ENCODE data around the gene PARD3.

The PARD3 gene

GRCh38 chr10:34092891-34093290, 722.2 kb downstream of the PARD3 start:
- H3K27ac ChIP-seq (ENCODE audit: insufficient read depth, low read length, poor library complexity, severe bottlenecking): no peak overlapping the region
- no peak overlapping the region for H3K4me3 ChIP-seq (ENCODE audit: insufficient read depth, low read depth, low read length, poor library complexity, severe bottlenecking)
- H3K9me3 ChIP-seq (ENCODE audit: control insufficient read depth, low read length): no peaks in the 10 kb centered on the region
- H3K27me3 ChIP-seq (replicated peaks; ENCODE audit: control insufficient read depth, insufficient read depth, low read length, poor library complexity, severe bottlenecking): no peaks in the 10 kb centered on the region
- DNase-seq: no peak
- H3K36me3 ChIP-seq (ENCODE audit: control insufficient read depth, insufficient read depth, low read length): no peaks in the 10 kb centered on the region
- no peaks in the 10 kb centered on the region for H3K4me1 ChIP-seq (ENCODE audit: control insufficient read depth, insufficient read depth, low read length, poor library complexity, severe bottlenecking)

GRCh38 chr10:34091635-34092195, 723.4 kb downstream of the PARD3 start:
- Histone ChIP-seq H3K27me3 (replicated peaks; ENCODE audit: control insufficient read depth, insufficient read depth, low read length, poor library complexity, severe bottlenecking) (no peaks in the 10 kb centered on the region), H3K9me3 (ENCODE audit: control insufficient read depth, low read length) (no peaks in the 10 kb centered on the region), H3K4me3 (ENCODE audit: insufficient read depth, low read depth, low read length, poor library complexity, severe bottlenecking) (no peak overlapping the region), H3K27ac (ENCODE audit: insufficient read depth, low read length, poor library complexity, severe bottlenecking) (no peak overlapping the region), H3K36me3 (ENCODE audit: control insufficient read depth, insufficient read depth, low read length) (no peaks in the 10 kb centered on the region), H3K4me1 (ENCODE audit: control insufficient read depth, insufficient read depth, low read length, poor library complexity, severe bottlenecking) (no peaks in the 10 kb centered on the region)
- DNase-seq: no peak

- H3K27ac ChIP-seq (ENCODE audit: insufficient read depth, low read length, poor library complexity, severe bottlenecking): no peak overlapping the region
- no peaks in the 10 kb centered on the region for H3K4me1 ChIP-seq (ENCODE audit: control insufficient read depth, insufficient read depth, low read length, poor library complexity, severe bottlenecking)
- no peaks in the 10 kb centered on the region for H3K27me3 ChIP-seq (replicated peaks; ENCODE audit: control insufficient read depth, insufficient read depth, low read length, poor library complexity, severe bottlenecking)
- no peak for DNase-seq
- H3K4me3 ChIP-seq (ENCODE audit: insufficient read depth, low read depth, low read length, poor library complexity, severe bottlenecking): no peak overlapping the region
- no peaks in the 10 kb centered on the region for H3K36me3 ChIP-seq (ENCODE audit: control insufficient read depth, insufficient read depth, low read length)
- no peaks in the 10 kb centered on the region for H3K9me3 ChIP-seq (ENCODE audit: control insufficient read depth, low read length)
Observed at GRCh38 chr10:34089253-34089652, 725.8 kb downstream of the PARD3 start.

- Histone ChIP-seq H3K27me3 (replicated peaks; ENCODE audit: control insufficient read depth, insufficient read depth, low read length, poor library complexity, severe bottlenecking) (no peaks in the 10 kb centered on the region), H3K4me3 (ENCODE audit: insufficient read depth, low read depth, low read length, poor library complexity, severe bottlenecking) (no peak overlapping the region), H3K27ac (ENCODE audit: insufficient read depth, low read length, poor library complexity, severe bottlenecking) (no peak overlapping the region), H3K36me3 (ENCODE audit: control insufficient read depth, insufficient read depth, low read length) (no peaks in the 10 kb centered on the region), H3K4me1 (ENCODE audit: control insufficient read depth, insufficient read depth, low read length, poor library complexity, severe bottlenecking) (no peaks in the 10 kb centered on the region), H3K9me3 (ENCODE audit: control insufficient read depth, low read length) (no peaks in the 10 kb centered on the region)
- DNase-seq: no peak
Observed at GRCh38 chr10:34088208-34088794, 726.8 kb downstream of the PARD3 start.

- no peak overlapping the region for H3K4me3 ChIP-seq (ENCODE audit: insufficient read depth, low read depth, low read length, poor library complexity, severe bottlenecking)
Observed at GRCh38 chr10:34087095-34087418, 728.0 kb downstream of the PARD3 start.

GRCh38 chr10:34083567-34083966, 731.5 kb downstream of the PARD3 start:
- no peak overlapping the region for H3K4me3 ChIP-seq (ENCODE audit: insufficient read depth, low read depth, low read length, poor library complexity, severe bottlenecking)
- H3K27me3 ChIP-seq (replicated peaks; ENCODE audit: control insufficient read depth, insufficient read depth, low read length, poor library complexity, severe bottlenecking): no peaks in the 10 kb centered on the region
- no peaks in the 10 kb centered on the region for H3K4me1 ChIP-seq (ENCODE audit: control insufficient read depth, insufficient read depth, low read length, poor library complexity, severe bottlenecking)
- H3K9me3 ChIP-seq (ENCODE audit: control insufficient read depth, low read length): no peaks in the 10 kb centered on the region
- H3K27ac ChIP-seq (ENCODE audit: insufficient read depth, low read length, poor library complexity, severe bottlenecking): no peak overlapping the region
- no peak for DNase-seq
- no peaks in the 10 kb centered on the region for H3K36me3 ChIP-seq (ENCODE audit: control insufficient read depth, insufficient read depth, low read length)

More at GRCh38 chr10:34087095-34087418, 728.0 kb downstream of the PARD3 start:
- Histone ChIP-seq H3K4me1 (ENCODE audit: control insufficient read depth, insufficient read depth, low read length, poor library complexity, severe bottlenecking) (no peaks in the 10 kb centered on the region), H3K27ac (ENCODE audit: insufficient read depth, low read length, poor library complexity, severe bottlenecking) (no peak overlapping the region), H3K9me3 (ENCODE audit: control insufficient read depth, low read length) (no peaks in the 10 kb centered on the region), H3K36me3 (ENCODE audit: control insufficient read depth, insufficient read depth, low read length) (no peaks in the 10 kb centered on the region), H3K27me3 (replicated peaks; ENCODE audit: control insufficient read depth, insufficient read depth, low read length, poor library complexity, severe bottlenecking) (no peaks in the 10 kb centered on the region)
- no peak for DNase-seq

GRCh38 chr10:34081948-34082347, 733.1 kb downstream of the PARD3 start:
- Histone ChIP-seq H3K9me3 (ENCODE audit: control insufficient read depth, low read length) (no peaks in the 10 kb centered on the region), H3K27ac (ENCODE audit: insufficient read depth, low read length, poor library complexity, severe bottlenecking) (no peak overlapping the region)
- DNase-seq: no peak

GRCh38 chr10:34081347-34081743, 733.8 kb downstream of the PARD3 start:
- Histone ChIP-seq H3K4me3 (ENCODE audit: insufficient read depth, low read depth, low read length, poor library complexity, severe bottlenecking) (no peak overlapping the region), H3K9me3 (ENCODE audit: control insufficient read depth, low read length) (no peaks in the 10 kb centered on the region), H3K27ac (ENCODE audit: insufficient read depth, low read length, poor library complexity, severe bottlenecking) (no peak overlapping the region), H3K4me1 (ENCODE audit: control insufficient read depth, insufficient read depth, low read length, poor library complexity, severe bottlenecking) (no peaks in the 10 kb centered on the region), H3K27me3 (replicated peaks; ENCODE audit: control insufficient read depth, insufficient read depth, low read length, poor library complexity, severe bottlenecking) (no peaks in the 10 kb centered on the region), H3K36me3 (ENCODE audit: control insufficient read depth, insufficient read depth, low read length) (no peaks in the 10 kb centered on the region)
- no peak for DNase-seq

More at GRCh38 chr10:34081948-34082347, 733.1 kb downstream of the PARD3 start:
- no peaks in the 10 kb centered on the region for H3K27me3 ChIP-seq (replicated peaks; ENCODE audit: control insufficient read depth, insufficient read depth, low read length, poor library complexity, severe bottlenecking)
- no peaks in the 10 kb centered on the region for H3K36me3 ChIP-seq (ENCODE audit: control insufficient read depth, insufficient read depth, low read length)
- H3K4me1 ChIP-seq (ENCODE audit: control insufficient read depth, insufficient read depth, low read length, poor library complexity, severe bottlenecking): no peaks in the 10 kb centered on the region
- no peak overlapping the region for H3K4me3 ChIP-seq (ENCODE audit: insufficient read depth, low read depth, low read length, poor library complexity, severe bottlenecking)

GRCh38 chr10:34080485-34081346, 734.4 kb downstream of the PARD3 start:
- no peaks in the 10 kb centered on the region for H3K4me1 ChIP-seq (ENCODE audit: control insufficient read depth, insufficient read depth, low read length, poor library complexity, severe bottlenecking)
- no peaks in the 10 kb centered on the region for H3K9me3 ChIP-seq (ENCODE audit: control insufficient read depth, low read length)
- H3K36me3 ChIP-seq (ENCODE audit: control insufficient read depth, insufficient read depth, low read length): no peaks in the 10 kb centered on the region
- no peak overlapping the region for H3K4me3 ChIP-seq (ENCODE audit: insufficient read depth, low read depth, low read length, poor library complexity, severe bottlenecking)
- H3K27ac ChIP-seq (ENCODE audit: insufficient read depth, low read length, poor library complexity, severe bottlenecking): no peak overlapping the region
- DNase-seq: no peak
- no peaks in the 10 kb centered on the region for H3K27me3 ChIP-seq (replicated peaks; ENCODE audit: control insufficient read depth, insufficient read depth, low read length, poor library complexity, severe bottlenecking)
